Measurements from ENCODE around the gene TRPM1. TPM values are rescaled to one million over a fixed set of nuclear protein-coding genes. Genes with fewer than 3 reads are reported as not detected.

The TRPM1 gene
- total RNA-seq, 1 experiment from 2014 or later = 0.77 TPM

DNA sequence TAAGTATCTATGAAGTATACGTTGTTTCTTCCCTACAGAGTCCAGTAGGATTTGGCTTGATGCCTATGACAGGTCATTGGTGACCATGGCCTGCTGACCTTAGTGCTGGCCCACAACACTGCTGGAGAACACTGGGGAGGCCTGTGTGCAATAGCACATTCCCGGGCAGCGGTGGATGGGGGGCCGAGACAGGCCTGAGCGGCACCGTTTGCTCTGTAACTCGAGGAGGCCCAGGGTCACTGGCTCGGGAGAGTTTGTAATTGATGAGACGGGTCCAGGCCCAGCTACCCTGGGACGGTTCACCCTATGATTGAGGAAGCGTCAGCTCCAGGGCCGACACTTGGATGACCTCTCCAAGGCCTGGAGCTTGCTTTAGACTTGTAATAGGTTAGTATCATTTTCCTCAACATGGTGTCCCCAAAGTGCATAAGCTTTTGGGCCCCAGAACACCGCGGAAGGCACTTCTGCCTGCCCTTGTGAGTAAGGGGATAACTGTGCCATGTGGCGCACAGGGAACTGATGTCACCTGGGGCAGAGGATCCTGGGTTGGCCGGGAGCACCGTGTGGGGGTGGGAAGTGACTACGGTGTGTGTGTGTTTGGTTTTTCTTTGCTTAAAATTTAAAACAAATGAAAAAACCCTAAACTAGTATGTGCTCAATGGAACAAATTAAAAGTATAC, 12.0 kb downstream of the TRPM1 start:
- H3K4me3 Mint-ChIP-seq = no peak overlapping the region
- CTCF ChIA-PET = interaction anchor here (1.1 kb wide), 1 partner anchor 40 kb away, joined by 4 read pairs; no protein-coding TSS in a partner anchor
- ATAC-seq = no peak
- no peaks in the 10 kb centered on the region for H3K4me1 Mint-ChIP-seq
- 0 out of 2 replicates have a peak, but pooled peaks cover 4% of the 10 kb centered on the region for H3K36me3 Mint-ChIP-seq
- no peak for DNase-seq (ENCODE audit: low spot score)
- no peak for TF ChIP-seq ELF4 (CRISPR knock-in tag; IDR thresholded peaks at IDR 0.05; ENCODE audit: low read depth)
- TF ChIP-seq NFATC4 (CRISPR knock-in tag; IDR thresholded peaks at IDR 0.05) = no peak
- TF ChIP-seq NR3C1 (CRISPR knock-in tag; conservative IDR thresholded peaks at IDR 0.05; ENCODE audit: low read depth) = no peak
- TF ChIP-seq, protein P1, sequence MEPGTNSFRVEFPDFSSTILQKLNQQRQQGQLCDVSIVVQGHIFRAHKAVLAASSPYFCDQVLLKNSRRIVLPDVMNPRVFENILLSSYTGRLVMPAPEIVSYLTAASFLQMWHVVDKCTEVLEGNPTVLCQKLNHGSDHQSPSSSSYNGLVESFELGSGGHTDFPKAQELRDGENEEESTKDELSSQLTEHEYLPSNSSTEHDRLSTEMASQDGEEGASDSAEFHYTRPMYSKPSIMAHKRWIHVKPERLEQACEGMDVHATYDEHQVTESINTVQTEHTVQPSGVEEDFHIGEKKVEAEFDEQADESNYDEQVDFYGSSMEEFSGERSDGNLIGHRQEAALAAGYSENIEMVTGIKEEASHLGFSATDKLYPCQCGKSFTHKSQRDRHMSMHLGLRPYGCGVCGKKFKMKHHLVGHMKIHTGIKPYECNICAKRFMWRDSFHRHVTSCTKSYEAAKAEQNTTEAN (CRISPR knock-in tag; IDR thresholded peaks at IDR 0.05) = no peak
- peak; percentile 63; the same call in 1 of the 2 replicates for TF ChIP-seq GABPB1 (CRISPR knock-in tag; IDR thresholded peaks at IDR 0.05)
- TF ChIP-seq, protein P2, sequence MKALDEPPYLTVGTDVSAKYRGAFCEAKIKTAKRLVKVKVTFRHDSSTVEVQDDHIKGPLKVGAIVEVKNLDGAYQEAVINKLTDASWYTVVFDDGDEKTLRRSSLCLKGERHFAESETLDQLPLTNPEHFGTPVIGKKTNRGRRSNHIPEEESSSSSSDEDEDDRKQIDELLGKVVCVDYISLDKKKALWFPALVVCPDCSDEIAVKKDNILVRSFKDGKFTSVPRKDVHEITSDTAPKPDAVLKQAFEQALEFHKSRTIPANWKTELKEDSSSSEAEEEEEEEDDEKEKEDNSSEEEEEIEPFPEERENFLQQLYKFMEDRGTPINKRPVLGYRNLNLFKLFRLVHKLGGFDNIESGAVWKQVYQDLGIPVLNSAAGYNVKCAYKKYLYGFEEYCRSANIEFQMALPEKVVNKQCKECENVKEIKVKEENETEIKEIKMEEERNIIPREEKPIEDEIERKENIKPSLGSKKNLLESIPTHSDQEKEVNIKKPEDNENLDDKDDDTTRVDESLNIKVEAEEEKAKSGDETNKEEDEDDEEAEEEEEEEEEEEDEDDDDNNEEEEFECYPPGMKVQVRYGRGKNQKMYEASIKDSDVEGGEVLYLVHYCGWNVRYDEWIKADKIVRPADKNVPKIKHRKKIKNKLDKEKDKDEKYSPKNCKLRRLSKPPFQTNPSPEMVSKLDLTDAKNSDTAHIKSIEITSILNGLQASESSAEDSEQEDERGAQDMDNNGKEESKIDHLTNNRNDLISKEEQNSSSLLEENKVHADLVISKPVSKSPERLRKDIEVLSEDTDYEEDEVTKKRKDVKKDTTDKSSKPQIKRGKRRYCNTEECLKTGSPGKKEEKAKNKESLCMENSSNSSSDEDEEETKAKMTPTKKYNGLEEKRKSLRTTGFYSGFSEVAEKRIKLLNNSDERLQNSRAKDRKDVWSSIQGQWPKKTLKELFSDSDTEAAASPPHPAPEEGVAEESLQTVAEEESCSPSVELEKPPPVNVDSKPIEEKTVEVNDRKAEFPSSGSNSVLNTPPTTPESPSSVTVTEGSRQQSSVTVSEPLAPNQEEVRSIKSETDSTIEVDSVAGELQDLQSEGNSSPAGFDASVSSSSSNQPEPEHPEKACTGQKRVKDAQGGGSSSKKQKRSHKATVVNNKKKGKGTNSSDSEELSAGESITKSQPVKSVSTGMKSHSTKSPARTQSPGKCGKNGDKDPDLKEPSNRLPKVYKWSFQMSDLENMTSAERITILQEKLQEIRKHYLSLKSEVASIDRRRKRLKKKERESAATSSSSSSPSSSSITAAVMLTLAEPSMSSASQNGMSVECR (CRISPR knock-in tag; IDR thresholded peaks at IDR 0.05; ENCODE audit: borderline replicate concordance) = no peak
- no peak for TF ChIP-seq PRDM15 (CRISPR knock-in tag; IDR thresholded peaks at IDR 0.05)
- no peak for TF ChIP-seq ZNF317 (CRISPR knock-in tag; IDR thresholded peaks at IDR 0.05; ENCODE audit: borderline replicate concordance, low read depth)
- no peak overlapping the region for H3K27ac Mint-ChIP-seq
- H3K9me3 Mint-ChIP-seq = peaks cover 11% of the 10 kb centered on the region
- H3K27me3 Mint-ChIP-seq (ENCODE audit: low read depth) = no peaks in the 10 kb centered on the region
- POLR2A ChIA-PET = no interaction called here

DNA sequence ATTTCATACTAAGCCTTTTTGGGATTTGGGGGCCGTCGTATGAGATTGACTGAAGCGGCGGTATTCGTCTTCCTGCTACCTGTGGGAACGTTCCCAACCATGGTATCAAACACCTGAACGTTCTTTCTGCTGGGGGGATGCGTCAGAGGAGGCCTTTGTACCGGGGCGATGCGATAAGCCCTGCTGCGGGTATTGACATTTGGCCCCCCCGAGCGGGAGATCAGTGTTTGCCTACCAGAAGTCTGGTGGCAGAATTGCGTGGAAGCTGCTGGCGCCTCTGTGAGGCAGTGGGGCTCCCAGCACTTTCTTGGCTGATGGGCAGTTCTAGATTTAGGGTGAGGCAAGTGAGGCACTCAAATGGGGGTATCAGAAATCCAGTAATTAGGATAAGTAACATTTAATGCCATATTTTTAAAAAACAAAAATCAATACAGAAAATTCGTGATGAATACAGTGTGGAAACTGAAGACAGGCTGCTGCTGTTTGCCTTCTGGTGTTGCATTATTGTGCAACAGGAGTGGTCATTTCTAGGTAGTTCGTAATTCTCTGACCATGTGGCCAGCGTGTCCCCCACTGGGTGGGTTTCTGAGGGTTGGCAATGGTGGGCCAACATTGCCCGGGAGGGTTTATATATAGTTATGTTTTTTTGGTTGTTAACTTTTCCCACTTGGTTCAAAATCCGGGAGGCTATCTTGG, 12.7 kb downstream of the TRPM1 start:
- no peak overlapping the region for H3K27ac Mint-ChIP-seq
- H3K36me3 Mint-ChIP-seq = 0 out of 2 replicates have a peak, but pooled peaks cover 4% of the 10 kb centered on the region
- no peak overlapping the region for H3K4me3 Mint-ChIP-seq
- no peak for DNase-seq (ENCODE audit: low spot score)
- H3K27me3 Mint-ChIP-seq (ENCODE audit: low read depth) = no peaks in the 10 kb centered on the region
- POLR2A ChIA-PET = no interaction called here
- peaks cover 11% of the 10 kb centered on the region for H3K9me3 Mint-ChIP-seq
- ATAC-seq = no peak
- CTCF ChIA-PET = interaction anchor here (1.1 kb wide), 1 partner anchor 40 kb away, joined by 4 read pairs; no protein-coding TSS in a partner anchor
- no peaks in the 10 kb centered on the region for H3K4me1 Mint-ChIP-seq
- no peak for TF ChIP-seq NR3C1 (CRISPR knock-in tag; conservative IDR thresholded peaks at IDR 0.05; ENCODE audit: low read depth)
- no peak for TF ChIP-seq NR2C2 (CRISPR knock-in tag; IDR thresholded peaks at IDR 0.05)
- TF ChIP-seq OVOL2 (CRISPR knock-in tag; IDR thresholded peaks at IDR 0.05; ENCODE audit: borderline replicate concordance) = no peak
- no peak for TF ChIP-seq CREM (CRISPR knock-in tag; IDR thresholded peaks at IDR 0.05)
- TF ChIP-seq ZNF281 (CRISPR knock-in tag; IDR thresholded peaks at IDR 0.05) = no peak
- TF ChIP-seq ELF4 (CRISPR knock-in tag; IDR thresholded peaks at IDR 0.05; ENCODE audit: low read depth) = no peak
- no peak for TF ChIP-seq ZBTB21 (CRISPR knock-in tag; IDR thresholded peaks at IDR 0.05; ENCODE audit: borderline replicate concordance)
- TF ChIP-seq NFATC4 (CRISPR knock-in tag; IDR thresholded peaks at IDR 0.05) = no peak
- TF ChIP-seq IRF1 (CRISPR knock-in tag; IDR thresholded peaks at IDR 0.05) = no peak

Measured in WTC11 (cell line).